ENCODE measurements around the gene KBTBD8. TPM values are rescaled to one million over a fixed set of nuclear protein-coding genes. Genes with fewer than 3 reads are reported as not detected.
A peak's percentile ranks its signal among the peaks of the same experiment; 100 is the strongest.

Gene KBTBD8
- total and polyA plus RNA-seq, 9 of the 15 experiments (the other 6 are each of a cell fraction or from before 2014, with no cell fraction given): 2.7 to 9.1 (median 5.6) TPM

DNA sequence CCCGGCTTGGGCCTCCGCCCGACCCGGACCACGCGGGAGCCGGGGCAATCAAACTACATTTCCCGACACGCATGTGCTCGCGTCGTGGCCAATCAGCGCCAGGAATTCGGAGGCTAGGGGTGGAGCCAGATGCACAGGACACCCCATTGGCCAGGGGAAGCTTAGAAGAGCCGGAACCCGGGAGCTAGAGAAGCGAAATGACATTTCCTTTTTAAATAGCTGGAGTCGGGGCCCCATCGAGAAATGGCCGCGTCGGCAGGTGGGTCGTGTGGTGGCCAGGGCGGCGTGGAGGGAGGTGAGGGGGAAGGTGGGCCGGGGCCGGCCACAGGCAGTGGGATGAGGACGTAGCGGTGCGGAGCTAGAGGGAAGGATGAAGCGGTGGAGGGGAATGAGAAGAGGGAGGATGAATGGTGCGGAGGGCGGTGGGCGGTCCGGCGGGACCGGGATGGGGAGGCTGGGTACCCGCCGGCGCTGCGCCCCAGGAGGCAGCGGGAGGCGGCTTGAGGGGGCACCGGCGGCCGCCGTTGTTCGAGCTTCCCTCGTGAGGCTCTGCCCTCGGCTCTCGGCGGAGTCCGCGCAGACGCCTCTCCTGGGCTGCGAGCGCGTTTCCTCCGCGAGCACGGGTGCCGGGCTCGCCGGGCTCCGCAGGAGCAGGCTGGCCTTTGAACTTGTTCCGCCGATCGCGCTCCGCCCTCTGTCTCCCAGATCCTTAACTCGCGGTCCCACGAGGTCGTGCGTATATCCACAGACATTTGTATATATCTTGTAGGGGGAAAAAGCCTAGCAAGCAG is at the start of gene KBTBD8 (continued):
- no peak for TF ChIP-seq RERE (CRISPR knock-in tag; IDR thresholded peaks at IDR 0.05; ENCODE audit: borderline replicate concordance)
- no peak for TF ChIP-seq PHTF2 (CRISPR knock-in tag; IDR thresholded peaks at IDR 0.05)
- TF ChIP-seq NFE2 (IDR thresholded peaks at IDR 0.05; ENCODE audit: low read depth): no peak
- no peak for TF ChIP-seq BACH1 (tag; IDR thresholded peaks at IDR 0.05)
- TF ChIP-seq ZFP30 (CRISPR knock-in tag; IDR thresholded peaks at IDR 0.05; ENCODE audit: borderline replicate concordance): no peak
- TF ChIP-seq CTBP1 (IDR thresholded peaks at IDR 0.05; ENCODE audit: borderline replicate concordance): peak; percentile 64; the same call in 1 of the 2 replicates
- no peak for TF ChIP-seq ZNF354B (CRISPR knock-in tag; IDR thresholded peaks at IDR 0.05)
- TF ChIP-seq, protein P1, sequence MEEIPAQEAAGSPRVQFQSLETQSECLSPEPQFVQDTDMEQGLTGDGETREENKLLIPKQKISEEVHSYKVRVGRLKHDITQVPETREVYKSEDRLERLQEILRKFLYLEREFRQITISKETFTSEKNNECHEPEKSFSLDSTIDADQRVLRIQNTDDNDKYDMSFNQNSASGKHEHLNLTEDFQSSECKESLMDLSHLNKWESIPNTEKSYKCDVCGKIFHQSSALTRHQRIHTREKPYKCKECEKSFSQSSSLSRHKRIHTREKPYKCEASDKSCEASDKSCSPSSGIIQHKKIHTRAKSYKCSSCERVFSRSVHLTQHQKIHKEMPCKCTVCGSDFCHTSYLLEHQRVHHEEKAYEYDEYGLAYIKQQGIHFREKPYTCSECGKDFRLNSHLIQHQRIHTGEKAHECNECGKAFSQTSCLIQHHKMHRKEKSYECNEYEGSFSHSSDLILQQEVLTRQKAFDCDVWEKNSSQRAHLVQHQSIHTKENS (CRISPR knock-in tag; IDR thresholded peaks at IDR 0.05): no peak
- no peak for TF ChIP-seq MAZ (CRISPR knock-in tag; conservative IDR thresholded peaks at IDR 0.05 in 1 of 2, IDR thresholded peaks at IDR 0.05 in 1 of 2)
- TF ChIP-seq NR2C2 (CRISPR knock-in tag; IDR thresholded peaks at IDR 0.05): no peak
- peak; percentile 80 for TF ChIP-seq NR2C2 (tag; IDR thresholded peaks at IDR 0.05)
- TF ChIP-seq NFIC (IDR thresholded peaks at IDR 0.05): no peak
- TF ChIP-seq, protein P2, sequence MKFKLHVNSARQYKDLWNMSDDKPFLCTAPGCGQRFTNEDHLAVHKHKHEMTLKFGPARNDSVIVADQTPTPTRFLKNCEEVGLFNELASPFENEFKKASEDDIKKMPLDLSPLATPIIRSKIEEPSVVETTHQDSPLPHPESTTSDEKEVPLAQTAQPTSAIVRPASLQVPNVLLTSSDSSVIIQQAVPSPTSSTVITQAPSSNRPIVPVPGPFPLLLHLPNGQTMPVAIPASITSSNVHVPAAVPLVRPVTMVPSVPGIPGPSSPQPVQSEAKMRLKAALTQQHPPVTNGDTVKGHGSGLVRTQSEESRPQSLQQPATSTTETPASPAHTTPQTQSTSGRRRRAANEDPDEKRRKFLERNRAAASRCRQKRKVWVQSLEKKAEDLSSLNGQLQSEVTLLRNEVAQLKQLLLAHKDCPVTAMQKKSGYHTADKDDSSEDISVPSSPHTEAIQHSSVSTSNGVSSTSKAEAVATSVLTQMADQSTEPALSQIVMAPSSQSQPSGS (CRISPR knock-in tag; IDR thresholded peaks at IDR 0.05): no peak
- TF ChIP-seq HOXB6 (CRISPR knock-in tag; IDR thresholded peaks at IDR 0.05; ENCODE audit: borderline replicate concordance): no peak
- TF ChIP-seq ZNF586 (CRISPR knock-in tag; conservative IDR thresholded peaks at IDR 0.05): no peak
- TF ChIP-seq ZC3H4 (CRISPR knock-in tag; IDR thresholded peaks at IDR 0.05; ENCODE audit: borderline replicate concordance): no peak
- peak in 1 of 2 experiments; percentile 41; a peak in 1 of 4 replicates for TF ChIP-seq KDM1A (IDR thresholded peaks at IDR 0.05)
- TF ChIP-seq NONO (IDR thresholded peaks at IDR 0.05; ENCODE audit: low read depth in 2 of 2, low read length in 1 of 2): no peak
